Loucy (cell line): ENCODE measurements around the gene PSMB3.

ENCODE experiments used
- EZH2phosphoT487 ChIP-seq: fragments of 200-600 bp; IDR thresholded peaks from 2 replicates; pipeline ENCODE4 v1.6.1; 2018; ENCODE audit warnings: antibody characterized with exemption, mild to moderate bottlenecking, moderate library complexity, borderline replicate concordance
- TF ChIP-seq, protein P1 (sequence below): fragments of 200-600 bp; sonication (generic); conservative IDR thresholded peaks from 2 replicates; pipeline ENCODE4 v1.5.1; 2014; ENCODE audit warnings: mild to moderate bottlenecking, antibody characterized with exemption, low read length

- TF ChIP-seq, protein P1, sequence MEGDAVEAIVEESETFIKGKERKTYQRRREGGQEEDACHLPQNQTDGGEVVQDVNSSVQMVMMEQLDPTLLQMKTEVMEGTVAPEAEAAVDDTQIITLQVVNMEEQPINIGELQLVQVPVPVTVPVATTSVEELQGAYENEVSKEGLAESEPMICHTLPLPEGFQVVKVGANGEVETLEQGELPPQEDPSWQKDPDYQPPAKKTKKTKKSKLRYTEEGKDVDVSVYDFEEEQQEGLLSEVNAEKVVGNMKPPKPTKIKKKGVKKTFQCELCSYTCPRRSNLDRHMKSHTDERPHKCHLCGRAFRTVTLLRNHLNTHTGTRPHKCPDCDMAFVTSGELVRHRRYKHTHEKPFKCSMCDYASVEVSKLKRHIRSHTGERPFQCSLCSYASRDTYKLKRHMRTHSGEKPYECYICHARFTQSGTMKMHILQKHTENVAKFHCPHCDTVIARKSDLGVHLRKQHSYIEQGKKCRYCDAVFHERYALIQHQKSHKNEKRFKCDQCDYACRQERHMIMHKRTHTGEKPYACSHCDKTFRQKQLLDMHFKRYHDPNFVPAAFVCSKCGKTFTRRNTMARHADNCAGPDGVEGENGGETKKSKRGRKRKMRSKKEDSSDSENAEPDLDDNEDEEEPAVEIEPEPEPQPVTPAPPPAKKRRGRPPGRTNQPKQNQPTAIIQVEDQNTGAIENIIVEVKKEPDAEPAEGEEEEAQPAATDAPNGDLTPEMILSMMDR = no peak
- no peak for TF ChIP-seq EZH2phosphoT487
Observed at GRCh38 chr17:38728290-38728831, 24.2 kb upstream of the PSMB3 start.
